ENCODE results near the gene SPINDOC. TPM values are rescaled to one million over a fixed set of nuclear protein-coding genes. Genes with fewer than 3 reads are reported as not detected.

SPINDOC gene
- 16.2 and 17.7 TPM in 2 replicates for total RNA-seq

GRCh38 chr11:63813035-63813562 is at the start of gene SPINDOC:
Gene SPINDOC (plus strand): TSS chr11:63813456. CDS start chr11:63813687, 231 bp downstream.
- peak within 1 kb of the TSS; percentile 94 for H3K4me3 ChIP-seq (ENCODE audit: insufficient read depth, low read length)
- peak; percentile 100 for DNase-seq (ENCODE audit: insufficient read length, low spot score, missing footprints)
- peaks cover 45% of the 10 kb centered on the region for H3K79me2 ChIP-seq (ENCODE audit: insufficient read depth, low read length)
- peak within 1 kb of the TSS; percentile 93 for H2AFZ ChIP-seq (ENCODE audit: low read length)
- H3K27ac ChIP-seq (ENCODE audit: low read depth, low read length) = peak within 1 kb of the TSS; percentile 58
- peaks cover 15% of the 10 kb centered on the region for H3K36me3 ChIP-seq (ENCODE audit: insufficient read depth, low read length)
- no peaks in the 10 kb centered on the region for H3K9me3 ChIP-seq (ENCODE audit: low read depth, low read length)
- peak within 1 kb of the TSS; percentile 95 for H3K4me2 ChIP-seq (ENCODE audit: insufficient read depth, low read length)
- H4K20me1 ChIP-seq (ENCODE audit: insufficient read depth, low read length) = peaks cover 36% of the 10 kb centered on the region
- H3K27me3 ChIP-seq (ENCODE audit: insufficient read depth, low read length) = no peaks in the 10 kb centered on the region
- peaks cover 19% of the 10 kb centered on the region for H3K4me1 ChIP-seq (ENCODE audit: insufficient read depth, low read length)
- TF ChIP-seq, protein P1, sequence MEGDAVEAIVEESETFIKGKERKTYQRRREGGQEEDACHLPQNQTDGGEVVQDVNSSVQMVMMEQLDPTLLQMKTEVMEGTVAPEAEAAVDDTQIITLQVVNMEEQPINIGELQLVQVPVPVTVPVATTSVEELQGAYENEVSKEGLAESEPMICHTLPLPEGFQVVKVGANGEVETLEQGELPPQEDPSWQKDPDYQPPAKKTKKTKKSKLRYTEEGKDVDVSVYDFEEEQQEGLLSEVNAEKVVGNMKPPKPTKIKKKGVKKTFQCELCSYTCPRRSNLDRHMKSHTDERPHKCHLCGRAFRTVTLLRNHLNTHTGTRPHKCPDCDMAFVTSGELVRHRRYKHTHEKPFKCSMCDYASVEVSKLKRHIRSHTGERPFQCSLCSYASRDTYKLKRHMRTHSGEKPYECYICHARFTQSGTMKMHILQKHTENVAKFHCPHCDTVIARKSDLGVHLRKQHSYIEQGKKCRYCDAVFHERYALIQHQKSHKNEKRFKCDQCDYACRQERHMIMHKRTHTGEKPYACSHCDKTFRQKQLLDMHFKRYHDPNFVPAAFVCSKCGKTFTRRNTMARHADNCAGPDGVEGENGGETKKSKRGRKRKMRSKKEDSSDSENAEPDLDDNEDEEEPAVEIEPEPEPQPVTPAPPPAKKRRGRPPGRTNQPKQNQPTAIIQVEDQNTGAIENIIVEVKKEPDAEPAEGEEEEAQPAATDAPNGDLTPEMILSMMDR (IDR thresholded peaks at IDR 0.05; ENCODE audit: extremely low read depth, low read depth, low read length) = no peak

- Histone ChIP-seq H3K27ac (ENCODE audit: low read depth, low read length) (no peak overlapping the region), H3K27me3 (ENCODE audit: insufficient read depth, low read length) (no peaks in the 10 kb centered on the region), H3K4me3 (ENCODE audit: insufficient read depth, low read length) (no peak overlapping the region), H3K9me3 (ENCODE audit: low read depth, low read length) (no peaks in the 10 kb centered on the region), H3K4me1 (ENCODE audit: insufficient read depth, low read length) (peaks cover 4% of the 10 kb centered on the region), H3K4me2 (ENCODE audit: insufficient read depth, low read length) (no peak overlapping the region), H4K20me1 (ENCODE audit: insufficient read depth, low read length) (peaks cover 12% of the 10 kb centered on the region), H3K36me3 (ENCODE audit: insufficient read depth, low read length) (peaks cover 10% of the 10 kb centered on the region), H3K79me2 (ENCODE audit: insufficient read depth, low read length) (peaks cover 16% of the 10 kb centered on the region), H2AFZ (ENCODE audit: low read length) (no peak overlapping the region)
- peak; percentile 92 for DNase-seq (ENCODE audit: insufficient read length, low spot score, missing footprints)
- TF ChIP-seq, protein P1 (IDR thresholded peaks at IDR 0.05; ENCODE audit: extremely low read depth, low read depth, low read length) = no peak
Observed at GRCh38 chr11:63763496-63764339, 49.5 kb upstream of the SPINDOC start.

GRCh38 chr11:63764340-63764678 is 48.9 kb upstream of the SPINDOC start:
- Histone ChIP-seq H3K27me3 (ENCODE audit: insufficient read depth, low read length) (no peaks in the 10 kb centered on the region), H2AFZ (ENCODE audit: low read length) (no peak overlapping the region), H3K4me1 (ENCODE audit: insufficient read depth, low read length) (peaks cover 4% of the 10 kb centered on the region), H3K4me3 (ENCODE audit: insufficient read depth, low read length) (no peak overlapping the region), H3K36me3 (ENCODE audit: insufficient read depth, low read length) (peaks cover 9% of the 10 kb centered on the region), H4K20me1 (ENCODE audit: insufficient read depth, low read length) (peaks cover 12% of the 10 kb centered on the region), H3K4me2 (ENCODE audit: insufficient read depth, low read length) (no peak overlapping the region), H3K9me3 (ENCODE audit: low read depth, low read length) (no peaks in the 10 kb centered on the region), H3K79me2 (ENCODE audit: insufficient read depth, low read length) (peaks cover 16% of the 10 kb centered on the region), H3K27ac (ENCODE audit: low read depth, low read length) (no peak overlapping the region)
- TF ChIP-seq, protein P1 (IDR thresholded peaks at IDR 0.05; ENCODE audit: extremely low read depth, low read depth, low read length) = no peak
- DNase-seq (ENCODE audit: insufficient read length, low spot score, missing footprints) = peak; percentile 58

All from osteoblast (primary cell).